Activated CD8-positive, alpha-beta memory T cell treated with anti-CD3 and anti-CD28 coated beads for 1 hour (primary cell): ENCODE results near the gene UPK3A.

Experiments used
- DNase-seq, 2 donors: peaks; one replicate each; pipeline ENCODE4 v3.0.0-alpha.2; 2020; ENCODE audit warnings: low read depth in 1 of 2; ENCODE audit errors: extremely low read depth in 1 of 2

Gene UPK3A

GRCh38 chr22:45308391-45308956 is 23.7 kb downstream of the UPK3A start:
- DNase-seq: no peak

GRCh38 chr22:45308957-45309421 is 24.2 kb downstream of the UPK3A start:
- no peak for DNase-seq

GRCh38 chr22:45309422-45310227 is 24.9 kb downstream of the UPK3A start, which contains the start of gene FAM118A:
Gene FAM118A, plus strand, starts transcription at chr22:45309934. Its CDS starts 12,446 bp downstream, at chr22:45322380.
- DNase-seq: peak; percentile 84 to 95

- DNase-seq: no peak
Measured at GRCh38 chr22:45310331-45310976, 25.7 kb downstream of the UPK3A start.

- no peak for DNase-seq
Measured at GRCh38 chr22:45310977-45311531, 26.3 kb downstream of the UPK3A start.

- no peak for DNase-seq
Measured at GRCh38 chr22:45312415-45312814, 27.7 kb downstream of the UPK3A start.

- DNase-seq: no peak
Measured at GRCh38 chr22:45312856-45313255, 28.1 kb downstream of the UPK3A start.

GRCh38 chr22:45314054-45314721 is 29.4 kb downstream of the UPK3A start:
- DNase-seq: no peak

- no peak for DNase-seq
Measured at GRCh38 chr22:45314786-45315185, 30.0 kb downstream of the UPK3A start.

- no peak for DNase-seq
Measured at GRCh38 chr22:45316796-45317526, 32.2 kb downstream of the UPK3A start.

- no peak for DNase-seq
Measured at GRCh38 chr22:45317551-45318167, 32.9 kb downstream of the UPK3A start.

GRCh38 chr22:45318168-45318557 is 33.4 kb downstream of the UPK3A start:
- DNase-seq: peak; percentile 74 to 76

GRCh38 chr22:45318558-45319323 is 34.0 kb downstream of the UPK3A start:
- DNase-seq: peak in 1 of 2 donors; percentile 34

GRCh38 chr22:45319324-45319685 is 34.6 kb downstream of the UPK3A start:
- DNase-seq: no peak

- no peak for DNase-seq
Measured at GRCh38 chr22:45320357-45320976, 35.7 kb downstream of the UPK3A start.

GRCh38 chr22:45321827-45322226 is 37.1 kb downstream of the UPK3A start:
- DNase-seq: no peak

- DNase-seq: no peak
Measured at GRCh38 chr22:45322873-45323525, 38.2 kb downstream of the UPK3A start.

GRCh38 chr22:45323695-45324094 is 38.9 kb downstream of the UPK3A start:
- no peak for DNase-seq
